ENCODE measurements around the gene POLR3B. TPM values are rescaled to one million over a fixed set of nuclear protein-coding genes. Genes with fewer than 3 reads are reported as not detected.

POLR3B gene
- polyA plus RNA-seq, 3 donors = 1.7 to 2.6 (median 2.0) TPM

DNA sequence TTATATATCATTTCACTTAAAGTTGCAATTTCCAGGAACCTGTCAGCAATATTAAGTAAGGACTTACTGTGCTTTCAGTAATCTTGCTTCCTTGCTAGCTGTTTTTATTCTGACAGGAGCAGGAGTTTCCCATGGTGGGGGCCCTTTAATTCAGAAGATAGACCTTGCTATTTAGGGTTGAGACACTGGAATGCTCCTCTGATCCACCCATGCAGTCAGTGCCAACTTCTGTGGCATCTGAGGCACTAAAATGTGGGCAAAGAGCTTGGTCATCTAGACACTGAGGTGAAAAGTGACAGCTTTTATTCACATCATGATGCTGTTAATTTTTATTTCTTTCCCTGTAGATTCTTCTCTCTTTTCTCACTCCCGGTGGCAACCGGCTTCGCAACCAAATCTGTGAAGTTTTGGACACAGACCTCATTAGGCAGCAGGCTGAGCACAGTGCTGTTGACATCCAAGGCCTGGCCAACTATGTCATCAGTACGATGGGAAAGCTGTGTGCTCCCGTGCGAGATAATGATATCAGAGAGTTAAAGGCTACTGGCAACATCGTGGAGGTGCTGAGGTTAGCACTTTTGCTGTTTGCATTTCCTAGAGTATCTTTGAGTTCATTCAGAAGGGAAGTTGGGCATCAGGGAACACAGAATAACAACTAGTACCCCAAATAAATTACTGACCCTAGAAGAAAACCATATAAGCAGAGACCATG, 36.3 kb upstream of the POLR3B start:
- Mint-ChIP-seq H3K27ac (peak overlapping the region in 1 of 7 donors; percentile 33), H3K4me1 (peaks cover 6% of the 10 kb centered on the region), H3K27me3 (ENCODE audit: low read depth in 3 of 3) (peaks cover 0 to 3% (median 0%) of the 10 kb centered on the region in 3 donors), H3K36me3 (peaks cover 82 to 90% of the 10 kb centered on the region in 2 donors), H3K4me3 (no peak overlapping the region), H3K9me3 (no peaks in the 10 kb centered on the region)
- H3K9ac ChIP-seq (ENCODE audit: insufficient read depth, low read length, poor library complexity, severe bottlenecking) = no peak overlapping the region
- no peaks in the 10 kb centered on the region for H3K27me3 ChIP-seq (ENCODE audit: control insufficient read depth in 2 of 2, insufficient read depth in 2 of 2, low read length in 2 of 2)
- no peak overlapping the region for H3K4me2 ChIP-seq (replicated peaks; ENCODE audit: extremely low read depth, low read length, poor library complexity, severe bottlenecking)
- WGBS (ENCODE audit: insufficient coverage) = no CpG with 5 or more reads among the region's 7 CpGs
- intact Hi-C loops (cut with micrococcal nuclease) = no loop called here
- H2AFZ ChIP-seq (ENCODE audit: insufficient read depth, low read depth, low read length, poor library complexity, severe bottlenecking) = no peak overlapping the region
- H3K36me3 ChIP-seq (replicated peaks in 1 of 2; ENCODE audit: control insufficient read depth in 1 of 2, insufficient read depth in 2 of 2, low read length in 2 of 2) = peaks cover 87 to 97% of the 10 kb centered on the region in 2 donors
- peaks cover 0 to under 1% of the 10 kb centered on the region in 2 donors for H3K4me1 ChIP-seq (ENCODE audit: control insufficient read depth in 1 of 2, insufficient read depth in 2 of 2, low read length in 2 of 2)
- TF ChIP-seq, protein P1, sequence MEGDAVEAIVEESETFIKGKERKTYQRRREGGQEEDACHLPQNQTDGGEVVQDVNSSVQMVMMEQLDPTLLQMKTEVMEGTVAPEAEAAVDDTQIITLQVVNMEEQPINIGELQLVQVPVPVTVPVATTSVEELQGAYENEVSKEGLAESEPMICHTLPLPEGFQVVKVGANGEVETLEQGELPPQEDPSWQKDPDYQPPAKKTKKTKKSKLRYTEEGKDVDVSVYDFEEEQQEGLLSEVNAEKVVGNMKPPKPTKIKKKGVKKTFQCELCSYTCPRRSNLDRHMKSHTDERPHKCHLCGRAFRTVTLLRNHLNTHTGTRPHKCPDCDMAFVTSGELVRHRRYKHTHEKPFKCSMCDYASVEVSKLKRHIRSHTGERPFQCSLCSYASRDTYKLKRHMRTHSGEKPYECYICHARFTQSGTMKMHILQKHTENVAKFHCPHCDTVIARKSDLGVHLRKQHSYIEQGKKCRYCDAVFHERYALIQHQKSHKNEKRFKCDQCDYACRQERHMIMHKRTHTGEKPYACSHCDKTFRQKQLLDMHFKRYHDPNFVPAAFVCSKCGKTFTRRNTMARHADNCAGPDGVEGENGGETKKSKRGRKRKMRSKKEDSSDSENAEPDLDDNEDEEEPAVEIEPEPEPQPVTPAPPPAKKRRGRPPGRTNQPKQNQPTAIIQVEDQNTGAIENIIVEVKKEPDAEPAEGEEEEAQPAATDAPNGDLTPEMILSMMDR (IDR thresholded peaks at IDR 0.05) = no peak
- no peak overlapping the region for H3K4me3 ChIP-seq (replicated peaks in 1 of 3; ENCODE audit: low read depth in 2 of 3, low read length in 3 of 3)
- H4K20me1 ChIP-seq (ENCODE audit: insufficient read depth, low read length) = peaks cover 9% of the 10 kb centered on the region
- no peak overlapping the region for H3K27ac ChIP-seq (ENCODE audit: low read depth in 1 of 2, low read length in 2 of 2)
- no peaks in the 10 kb centered on the region for H3K9me3 ChIP-seq (replicated peaks in 1 of 2; ENCODE audit: control insufficient read depth in 1 of 2, insufficient read depth in 1 of 2, low read length in 2 of 2)
- H3K79me2 ChIP-seq (ENCODE audit: insufficient read depth, low read length) = no peaks in the 10 kb centered on the region
- DNase-seq = no peak

DNA sequence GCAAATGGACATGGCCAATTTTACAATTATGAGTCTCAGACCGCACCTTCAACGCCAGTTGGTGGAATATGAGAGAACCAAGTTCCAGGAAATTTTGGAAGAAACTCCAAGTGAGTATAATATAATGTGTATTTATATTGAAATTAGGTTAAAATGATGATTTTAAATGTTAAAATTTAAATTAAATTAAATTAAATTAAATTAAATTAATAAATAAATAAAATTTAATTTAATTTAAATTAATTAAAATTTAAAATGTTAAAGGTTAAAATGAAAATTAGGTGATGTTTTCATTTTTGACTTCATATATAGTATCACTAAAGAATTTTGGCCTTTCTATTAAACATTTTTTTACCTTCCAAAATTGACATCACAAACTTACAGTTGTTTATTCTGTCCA, 34.0 kb upstream of the POLR3B start:
- peaks cover 0 to 1% (median 0%) of the 10 kb centered on the region in 3 donors for H3K27me3 Mint-ChIP-seq (ENCODE audit: low read depth in 3 of 3)
- no peak overlapping the region for H3K4me3 Mint-ChIP-seq
- no CpG with 5 or more reads among the region's 2 CpGs for WGBS (ENCODE audit: insufficient coverage)

More for the DNA sequence above, 34.0 kb upstream of the POLR3B start:
- Histone ChIP-seq H3K79me2 (ENCODE audit: insufficient read depth, low read length) (no peaks in the 10 kb centered on the region), H2AFZ (ENCODE audit: insufficient read depth, low read depth, low read length, poor library complexity, severe bottlenecking) (no peak overlapping the region), H3K4me3 (replicated peaks in 1 of 3; ENCODE audit: low read depth in 2 of 3, low read length in 3 of 3) (no peak overlapping the region), H3K4me1 (ENCODE audit: control insufficient read depth in 1 of 2, insufficient read depth in 2 of 2, low read length in 2 of 2) (peaks cover 6% of the 10 kb centered on the region in 2 donors), H3K9ac (ENCODE audit: insufficient read depth, low read length, poor library complexity, severe bottlenecking) (no peak overlapping the region), H3K27ac (ENCODE audit: low read depth in 1 of 2, low read length in 2 of 2) (no peak overlapping the region), H3K27me3 (ENCODE audit: control insufficient read depth in 2 of 2, insufficient read depth in 2 of 2, low read length in 2 of 2) (no peaks in the 10 kb centered on the region), H3K9me3 (replicated peaks in 1 of 2; ENCODE audit: control insufficient read depth in 1 of 2, insufficient read depth in 1 of 2, low read length in 2 of 2) (no peaks in the 10 kb centered on the region), H3K4me2 (replicated peaks; ENCODE audit: extremely low read depth, low read length, poor library complexity, severe bottlenecking) (no peak overlapping the region), H4K20me1 (ENCODE audit: insufficient read depth, low read length) (peaks cover 9% of the 10 kb centered on the region), H3K36me3 (replicated peaks in 1 of 2; ENCODE audit: control insufficient read depth in 1 of 2, insufficient read depth in 2 of 2, low read length in 2 of 2) (peaks cover 73 to 87% of the 10 kb centered on the region in 2 donors)
- peaks cover 9% of the 10 kb centered on the region for H3K4me1 Mint-ChIP-seq
- TF ChIP-seq, protein P1 (IDR thresholded peaks at IDR 0.05) = no peak
- no peak overlapping the region for H3K27ac Mint-ChIP-seq
- no peak for DNase-seq
- intact Hi-C loops (cut with micrococcal nuclease) = no loop called here
- peaks cover 82 to 85% of the 10 kb centered on the region in 2 donors for H3K36me3 Mint-ChIP-seq
- H3K9me3 Mint-ChIP-seq = no peaks in the 10 kb centered on the region

All from CD14-positive monocyte (primary cell).